DMS53 treated with DMSO at 0.1 percent for 48 hours (cell line): ENCODE results near the gene DIO3.

ENCODE experiments used
- DNase-seq: peaks from one replicate; lab custom pipeline; 2025; ENCODE audit not compliant: unreplicated experiment; lab: John Stamatoyannopoulos, UW

The DIO3 gene

DNA sequence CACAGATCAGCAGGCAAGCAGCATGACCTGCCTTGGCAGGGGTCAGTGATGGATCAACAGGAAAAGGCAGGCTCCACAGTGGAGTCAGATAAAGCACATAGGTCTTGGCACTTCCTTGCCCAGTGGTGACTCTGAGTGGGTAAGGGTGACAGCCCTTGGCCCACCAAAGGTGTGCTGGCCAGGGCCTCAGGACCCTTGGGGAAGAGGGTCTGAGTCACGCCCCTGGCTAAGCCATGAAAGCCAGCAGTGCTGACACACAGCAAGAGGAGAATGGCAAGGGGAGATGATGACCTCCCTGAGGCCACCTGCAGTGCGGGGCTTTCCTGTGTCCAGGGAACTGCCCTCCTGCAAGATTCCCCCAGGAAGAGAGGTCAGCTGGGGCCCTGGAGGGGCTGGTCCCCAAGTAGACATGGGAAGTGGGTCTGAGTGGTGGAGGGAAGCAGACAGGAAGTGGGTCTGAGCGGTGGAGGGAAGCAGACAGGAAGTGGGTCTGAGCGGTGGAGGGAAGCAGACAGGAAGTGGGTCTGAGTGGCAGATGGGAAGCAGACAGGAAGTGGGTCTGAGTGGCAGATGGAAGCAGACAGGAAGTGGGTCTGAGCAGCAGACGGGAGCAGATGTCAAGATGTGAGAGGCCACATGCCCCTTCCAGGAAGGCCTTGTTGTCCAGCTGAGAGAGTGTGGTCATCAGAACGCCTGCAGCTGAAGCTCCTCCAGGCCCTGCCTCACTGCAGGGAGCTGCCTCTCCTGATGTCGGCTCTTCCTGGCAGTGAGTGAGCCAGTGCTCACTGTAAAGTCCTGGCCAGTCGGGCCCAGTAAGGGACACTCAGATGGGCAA, 34.8 kb downstream of the DIO3 start:
- no peak for DNase-seq

DNA sequence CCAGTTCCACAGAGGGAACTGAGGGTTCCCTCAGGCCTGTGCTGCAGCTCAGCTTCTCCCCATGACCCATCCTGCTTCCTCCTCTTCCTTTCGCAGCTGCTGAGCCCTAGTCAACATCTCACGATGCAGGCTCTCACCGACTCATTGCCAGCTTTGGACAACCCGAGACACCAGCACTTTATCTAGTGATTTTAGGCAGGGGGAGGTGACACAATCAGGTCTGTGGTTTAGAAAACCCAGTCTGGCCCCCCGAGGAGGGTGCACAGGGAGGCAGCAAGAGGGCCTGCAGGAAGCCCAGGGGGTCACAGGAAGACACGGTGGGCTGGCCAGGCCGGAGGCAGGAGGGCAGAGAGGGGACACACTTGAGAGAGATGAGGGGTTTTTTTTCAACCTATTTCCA, 35.4 kb downstream of the DIO3 start:
- no peak for DNase-seq

DNA sequence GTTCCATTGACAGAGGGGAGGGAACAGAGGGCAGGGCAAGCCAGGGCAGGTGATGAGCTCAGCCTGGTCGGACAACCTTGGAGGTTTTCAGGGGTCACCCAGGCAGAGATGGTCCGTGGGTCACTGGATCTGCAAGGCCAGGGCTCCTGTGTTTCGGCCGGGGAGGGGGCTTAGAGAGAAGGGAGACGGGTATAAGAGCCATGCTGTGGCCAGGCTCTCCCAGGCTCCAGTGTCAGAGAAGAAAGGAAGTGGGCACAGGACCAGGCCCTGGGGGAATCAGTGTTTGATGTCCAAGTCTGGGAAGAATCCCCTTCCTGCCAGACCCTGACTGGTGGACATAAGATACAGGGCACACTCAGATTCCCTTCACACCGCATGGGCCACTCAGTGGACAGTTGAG, 36.9 kb downstream of the DIO3 start:
- no peak for DNase-seq

DNA sequence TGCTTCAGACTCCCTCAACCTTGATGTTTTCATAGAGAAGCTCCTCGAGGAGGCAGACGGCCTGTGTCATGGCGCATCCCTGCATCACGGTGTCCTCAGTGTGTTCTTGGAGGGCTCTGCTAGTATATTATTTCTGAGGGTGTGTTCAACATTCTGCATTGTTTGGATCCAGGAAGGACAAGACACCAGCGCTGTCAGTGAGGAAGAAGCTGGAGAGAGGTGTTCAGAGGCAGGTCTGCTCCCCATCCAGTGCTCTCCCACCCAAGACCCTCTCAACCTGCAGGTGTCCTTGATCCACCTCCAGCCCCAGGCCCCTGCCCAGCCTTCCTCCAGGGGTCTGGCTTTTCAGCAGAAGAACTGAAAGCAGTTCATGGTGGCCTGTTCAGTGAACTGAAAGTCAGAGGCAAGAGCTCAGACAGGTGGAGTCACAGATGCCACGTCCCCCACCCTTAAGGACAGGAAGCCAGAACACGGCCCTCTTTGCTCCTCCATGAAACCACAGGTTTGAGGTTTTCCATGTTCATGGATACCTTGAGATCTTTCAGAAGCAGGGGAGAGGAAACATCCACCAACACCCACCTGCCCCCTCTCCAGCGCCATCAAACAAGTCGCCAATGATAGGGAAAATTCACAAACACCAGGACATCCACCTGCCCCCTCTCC, 37.4 kb downstream of the DIO3 start:
- DNase-seq = no peak

DNA sequence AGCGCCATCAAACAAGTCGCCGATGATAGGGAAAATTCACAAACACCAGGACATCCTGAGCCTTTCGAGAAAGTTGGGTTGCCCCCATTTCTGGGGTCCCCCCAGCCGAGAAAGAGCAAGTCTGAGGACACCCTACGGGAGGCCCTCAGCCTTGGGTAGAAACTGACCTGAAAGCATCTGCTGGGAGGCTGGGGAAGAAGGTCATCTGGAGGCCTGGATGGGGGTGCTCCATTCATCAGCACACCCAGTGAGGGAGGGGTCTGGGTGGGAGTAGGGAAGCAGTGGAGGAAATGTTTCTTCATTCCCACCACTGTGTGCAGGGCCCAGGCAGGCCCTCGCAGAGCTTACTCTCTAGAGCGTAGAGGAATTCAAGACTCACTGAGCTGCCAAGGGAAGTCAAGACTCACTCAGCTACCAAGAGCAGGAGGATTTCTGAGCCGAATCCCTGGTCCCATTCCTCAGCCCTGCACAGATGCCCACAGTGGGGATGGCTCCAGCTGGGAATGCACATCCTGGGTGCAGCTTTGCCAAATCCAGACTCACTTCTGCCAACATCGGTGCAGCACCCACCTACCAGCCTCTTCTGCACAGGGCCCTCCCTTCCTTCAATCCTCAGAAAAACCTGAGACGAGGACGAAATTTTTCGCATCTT, 38.1 kb downstream of the DIO3 start:
- no peak for DNase-seq

DNA sequence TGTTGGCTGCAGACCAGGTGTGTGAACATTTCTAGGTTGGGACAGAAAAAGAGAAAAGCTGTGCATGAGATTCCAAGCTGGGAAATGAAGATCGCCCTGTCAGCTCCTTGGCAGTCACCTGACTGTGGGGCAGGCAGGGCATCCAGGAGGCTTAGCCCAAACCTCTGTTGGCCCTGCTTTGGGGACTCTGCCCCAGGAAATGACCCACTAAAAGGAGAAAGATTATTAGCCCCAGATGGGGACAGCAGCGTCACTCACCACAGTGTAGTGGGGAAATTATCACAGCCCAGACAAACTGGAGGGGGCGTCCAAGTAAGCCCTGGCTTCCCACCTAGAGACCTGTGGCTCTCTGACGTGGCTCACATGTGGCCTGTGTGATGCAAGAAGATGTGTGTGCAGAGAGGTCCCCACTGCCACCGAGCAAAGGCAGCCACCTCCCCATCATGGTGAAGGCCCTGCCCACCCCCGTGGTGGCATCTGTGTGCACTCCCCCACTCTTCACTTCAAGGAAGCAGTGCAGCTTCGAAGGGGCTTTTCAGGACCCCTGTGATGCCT, 39.1 kb downstream of the DIO3 start:
- DNase-seq = no peak

DNA sequence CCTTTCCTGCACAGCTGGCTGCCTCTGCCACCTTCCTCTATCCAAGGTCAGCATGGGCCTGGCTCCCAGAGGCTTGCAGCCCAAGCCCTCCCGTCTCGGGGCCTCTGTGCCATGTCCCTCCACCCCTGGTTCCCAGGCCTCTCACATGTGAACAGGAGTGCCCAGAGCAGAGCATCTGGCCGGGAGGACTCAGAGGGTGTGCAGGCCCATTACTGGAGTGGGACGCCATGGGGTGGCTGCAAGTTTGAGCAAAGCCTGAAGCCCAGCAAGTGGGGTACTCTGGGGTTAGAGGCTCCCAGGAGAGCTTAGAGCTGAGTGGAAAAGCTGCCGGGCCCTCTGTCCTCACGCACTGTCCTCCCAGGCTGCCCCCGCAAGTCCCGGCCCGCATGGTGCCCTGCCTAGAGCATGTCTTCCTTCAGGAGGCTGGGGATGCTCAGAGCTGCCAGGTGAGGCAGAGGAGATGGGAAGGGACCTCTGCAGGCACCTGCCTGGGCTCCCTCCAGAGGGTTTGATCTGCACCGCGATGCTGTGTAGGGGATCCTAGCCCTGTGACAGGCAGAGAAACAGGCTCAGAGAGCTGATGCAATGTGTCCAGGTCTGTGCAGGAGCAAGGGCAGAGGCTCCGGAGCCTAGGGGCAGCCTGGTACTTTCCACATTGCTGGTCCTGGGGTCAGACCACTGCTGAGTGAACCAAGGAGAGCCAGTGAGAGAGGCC, 39.8 kb downstream of the DIO3 start:
- DNase-seq = no peak

DNA sequence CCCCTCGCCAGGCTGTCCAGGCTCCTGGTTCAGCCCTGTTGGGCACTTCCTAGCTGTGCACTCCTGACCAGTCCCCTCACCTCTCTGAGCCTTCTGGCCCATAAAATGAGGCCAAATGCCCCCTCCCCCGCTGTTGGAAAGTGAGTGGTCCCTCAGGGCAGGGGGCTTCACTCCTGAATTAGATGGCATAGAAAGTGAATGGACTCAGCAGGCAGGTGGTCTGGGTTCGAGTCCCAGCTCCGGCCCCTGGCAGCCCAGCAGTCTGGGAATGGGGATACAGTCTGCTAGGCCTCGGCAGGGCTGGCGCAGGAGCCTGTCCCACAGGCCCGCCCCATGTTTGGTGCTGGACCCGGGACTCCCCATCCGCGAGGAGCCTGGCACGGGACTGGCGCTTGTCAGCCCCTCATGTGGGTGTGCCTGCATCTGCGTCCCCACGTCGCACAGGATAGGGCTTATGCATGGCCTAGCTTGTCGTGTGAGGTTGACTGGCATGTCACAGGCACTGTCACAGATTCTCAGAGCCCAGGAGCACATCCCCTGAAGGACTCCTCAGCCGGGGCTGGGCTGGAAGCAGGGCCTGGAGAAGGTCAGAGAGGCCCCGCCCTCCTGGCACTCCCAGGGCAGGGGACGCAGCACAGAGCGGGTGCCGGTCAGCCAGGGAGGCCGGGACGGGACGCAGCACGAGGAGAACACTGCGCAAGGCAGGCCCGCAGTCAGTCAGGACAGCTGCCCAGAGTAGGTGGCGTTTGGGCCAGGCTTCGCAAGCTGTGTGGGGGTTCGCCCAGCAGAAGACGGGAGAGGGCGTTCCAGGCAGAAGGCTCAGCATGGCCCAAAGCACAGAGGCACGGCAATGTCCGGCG, 40.5 kb downstream of the DIO3 start:
- no peak for DNase-seq

DNA sequence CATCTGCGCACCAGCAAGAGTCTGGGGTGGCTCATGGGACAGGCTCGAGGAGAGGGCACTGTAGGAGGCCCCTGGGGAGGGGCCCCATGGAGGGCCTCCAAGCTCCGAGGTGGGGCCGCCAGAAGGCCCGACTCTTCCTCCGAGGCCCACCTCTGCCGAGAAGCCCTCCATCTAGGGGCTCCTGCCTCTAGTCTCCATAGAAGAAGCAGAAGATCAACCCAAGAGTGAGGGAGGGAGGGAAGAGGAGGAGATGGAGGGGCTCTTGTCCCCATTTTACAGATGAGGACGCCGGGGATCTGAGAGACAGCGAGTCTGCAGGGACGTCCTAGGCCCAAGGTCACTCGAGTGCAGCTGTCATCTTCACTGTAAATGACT, 41.2 kb downstream of the DIO3 start:
- no peak for DNase-seq

DNA sequence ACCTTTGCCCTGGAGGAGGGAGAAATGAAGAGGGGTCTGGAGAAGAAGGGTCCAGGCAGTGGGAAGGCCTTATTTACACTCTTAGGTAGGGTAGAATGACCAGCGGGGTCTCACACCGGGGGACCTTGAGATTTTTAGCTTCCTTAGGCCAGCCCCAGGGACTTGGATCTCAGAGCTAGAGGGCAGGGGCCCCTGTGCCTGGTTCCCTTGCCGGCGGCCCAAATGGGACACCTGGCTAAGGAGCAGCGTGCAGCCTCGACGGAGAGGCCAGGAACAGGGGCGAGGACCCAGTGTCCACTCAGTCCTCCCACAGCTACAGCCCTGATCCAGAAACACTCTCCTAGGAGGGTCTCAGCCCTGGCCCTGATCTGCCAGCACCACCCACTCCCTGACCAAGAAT, 41.8 kb downstream of the DIO3 start:
- no peak for DNase-seq

DNA sequence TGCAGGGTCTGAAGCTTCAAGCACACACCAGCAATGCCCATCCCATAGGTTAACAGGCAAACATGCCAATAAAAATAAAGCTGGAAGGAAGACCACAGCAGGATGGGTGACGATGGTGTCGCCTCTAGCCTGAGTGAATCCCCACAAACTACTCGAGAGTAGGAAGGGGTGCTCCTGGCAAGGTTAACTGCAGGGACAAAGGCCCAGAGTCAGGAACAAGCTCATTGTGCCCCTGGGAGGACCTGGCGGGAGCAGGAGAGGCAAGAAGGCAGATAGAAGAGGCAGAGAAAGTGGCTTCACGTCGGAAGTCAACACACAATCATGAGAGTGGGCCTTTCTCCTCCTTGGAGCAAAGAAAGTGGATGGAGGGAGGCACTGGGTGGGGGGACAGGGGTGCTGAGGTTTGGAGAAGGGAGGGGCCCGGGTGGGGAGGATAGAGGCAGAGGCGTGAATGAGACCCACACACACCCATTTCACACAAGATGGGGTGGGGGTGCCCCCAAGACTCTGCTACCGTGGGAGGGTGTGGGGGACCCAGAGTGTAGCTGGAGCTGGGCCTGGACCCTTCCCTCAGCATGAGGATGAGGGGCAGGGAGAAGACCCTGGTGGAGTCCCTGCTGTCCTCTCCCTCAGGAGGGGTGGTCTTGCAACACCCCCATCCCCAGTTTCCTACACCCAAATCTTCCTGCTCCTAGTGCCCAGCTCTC, 43.1 kb downstream of the DIO3 start:
- DNase-seq = no peak

DNA sequence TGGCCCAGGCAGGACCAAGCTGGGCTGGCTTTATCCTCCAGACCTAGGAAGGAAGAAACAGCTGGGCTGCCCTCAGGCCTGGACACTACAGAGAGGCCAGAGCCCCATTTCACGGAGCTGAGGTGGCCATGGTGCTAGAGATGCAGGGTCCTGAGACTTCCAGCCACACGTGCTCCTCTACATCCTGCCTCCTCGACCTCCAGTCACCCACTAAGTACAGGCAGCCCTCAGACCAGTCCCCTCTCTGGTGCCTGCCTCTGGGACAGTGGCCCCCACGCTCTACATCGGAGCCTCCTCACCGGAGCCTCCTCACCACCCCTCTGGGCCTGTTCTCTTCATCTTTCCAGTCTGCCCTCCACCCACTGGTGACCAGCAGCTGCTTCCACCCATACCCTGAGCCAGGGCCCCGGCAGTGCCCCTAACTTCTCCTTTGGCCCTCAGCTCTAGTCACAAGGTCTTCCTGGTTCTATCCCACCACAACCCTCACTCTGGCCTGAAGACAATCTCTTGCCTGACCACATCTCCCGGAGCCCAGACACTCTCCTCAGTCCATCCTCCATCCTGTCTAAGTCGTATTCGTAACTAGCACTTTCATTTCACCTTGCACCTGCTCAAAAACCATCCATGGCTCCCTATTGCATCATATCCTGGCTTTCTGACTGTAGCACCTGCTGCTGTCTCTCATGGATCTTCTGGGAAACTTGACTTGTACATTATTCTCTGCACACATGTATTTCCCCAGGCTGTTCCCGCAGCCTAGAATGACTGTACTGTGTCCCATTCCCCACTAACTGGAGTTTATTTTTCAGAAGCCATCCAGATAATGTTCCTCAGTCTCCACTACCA, 43.9 kb downstream of the DIO3 start:
- DNase-seq = no peak

DNA sequence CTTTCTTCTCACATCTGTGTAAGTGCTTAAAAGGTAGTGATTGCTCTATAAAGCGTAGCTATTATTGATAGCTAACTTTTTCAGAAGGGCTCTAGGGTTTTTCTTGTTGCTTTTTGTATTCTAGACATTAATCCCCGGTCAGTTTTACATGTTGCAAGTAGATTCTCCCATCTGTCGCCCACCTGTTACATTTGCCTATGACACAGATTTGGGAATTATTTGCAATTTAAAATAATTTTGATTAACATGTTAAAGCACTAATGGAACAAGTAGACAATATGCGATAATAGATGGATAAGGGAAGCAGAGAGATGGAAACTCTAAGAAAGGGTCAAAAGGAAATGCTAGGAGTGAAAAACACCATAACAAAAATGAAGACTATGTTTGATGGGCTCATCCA, 44.5 kb downstream of the DIO3 start:
- no peak for DNase-seq
